Stimulated activated naive CD4-positive, alpha-beta T cell treated with Interleukin-2 at 50 U/mL for 16 hours (primary cell): ENCODE results near the gene CHPF.

Experiments
- DNase-seq: peaks from one replicate; lab custom pipeline; 2025; lab: John Stamatoyannopoulos, UW

The CHPF gene

DNA sequence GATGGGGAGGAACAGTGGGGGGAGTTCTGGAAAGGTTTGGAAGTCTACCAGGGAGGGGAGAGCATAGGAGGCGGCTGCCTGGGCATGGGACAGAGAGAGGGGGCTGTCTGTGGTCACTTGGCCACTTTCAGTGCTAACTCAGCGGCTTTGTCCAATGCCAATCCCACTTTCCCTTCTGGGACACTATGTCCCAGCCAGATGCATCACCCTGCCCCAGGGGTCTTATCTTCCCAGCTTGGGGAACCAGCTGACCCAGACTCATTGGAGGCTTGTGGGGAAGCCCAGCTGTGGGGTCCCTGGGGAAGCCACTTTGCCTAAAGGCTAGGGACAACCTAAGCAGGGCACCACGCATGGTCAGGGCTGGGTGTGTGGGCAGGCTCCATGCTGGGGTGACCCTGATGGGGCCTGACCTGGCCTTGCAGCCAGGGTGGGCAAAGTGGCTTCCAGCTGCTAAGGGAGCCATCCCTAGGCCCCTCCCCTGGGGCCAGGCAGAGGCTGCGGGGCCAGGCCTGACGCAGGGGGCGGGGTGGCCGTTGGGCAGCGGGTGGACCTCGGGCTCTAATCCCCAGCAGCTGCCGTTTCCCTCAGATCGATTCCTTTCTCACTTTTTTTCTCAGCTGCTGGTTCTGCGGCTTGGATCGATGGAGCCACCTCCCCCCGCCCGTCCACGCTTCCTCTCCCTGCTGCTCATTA is 30.9 kb downstream of the CHPF start:
- no peak for DNase-seq

DNA sequence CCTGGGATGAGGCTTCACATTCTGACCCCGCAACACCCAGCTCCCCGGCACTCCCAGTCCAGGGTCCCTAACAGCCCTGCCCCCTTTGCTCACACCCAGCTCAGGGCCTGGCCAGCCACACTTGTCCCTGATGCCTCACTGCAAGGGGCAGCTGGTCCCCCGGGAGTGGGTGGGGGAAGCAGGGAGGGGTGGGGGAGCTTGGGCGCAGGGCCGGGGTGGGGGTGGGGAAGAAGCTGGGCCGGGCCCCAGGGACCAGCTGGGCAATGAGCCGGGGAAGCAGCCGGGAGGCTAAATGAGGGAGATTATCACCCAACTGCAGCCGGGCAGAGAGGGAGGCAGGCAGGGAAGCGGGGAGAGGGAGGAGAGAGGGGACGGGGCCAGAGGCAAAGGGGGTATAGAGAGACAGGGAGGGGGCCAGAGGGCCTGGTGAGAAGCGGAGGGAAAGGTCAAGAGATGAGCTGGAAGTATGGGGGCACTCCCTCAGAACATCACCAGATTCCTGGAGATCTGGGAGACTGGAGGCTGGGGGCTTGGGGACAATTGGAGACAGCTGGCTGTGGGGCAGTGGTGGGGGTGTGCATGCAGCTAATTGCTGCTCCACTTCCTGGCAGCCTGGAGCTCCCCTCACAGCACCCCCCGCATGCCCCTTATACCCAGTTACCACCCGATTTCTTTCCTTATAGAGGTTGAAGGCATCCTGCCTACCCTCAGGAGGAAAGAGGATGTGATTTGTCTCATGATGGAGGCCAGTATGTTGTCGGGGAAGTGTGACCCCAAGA is 31.9 kb downstream of the CHPF start:
- DNase-seq: no peak

DNA sequence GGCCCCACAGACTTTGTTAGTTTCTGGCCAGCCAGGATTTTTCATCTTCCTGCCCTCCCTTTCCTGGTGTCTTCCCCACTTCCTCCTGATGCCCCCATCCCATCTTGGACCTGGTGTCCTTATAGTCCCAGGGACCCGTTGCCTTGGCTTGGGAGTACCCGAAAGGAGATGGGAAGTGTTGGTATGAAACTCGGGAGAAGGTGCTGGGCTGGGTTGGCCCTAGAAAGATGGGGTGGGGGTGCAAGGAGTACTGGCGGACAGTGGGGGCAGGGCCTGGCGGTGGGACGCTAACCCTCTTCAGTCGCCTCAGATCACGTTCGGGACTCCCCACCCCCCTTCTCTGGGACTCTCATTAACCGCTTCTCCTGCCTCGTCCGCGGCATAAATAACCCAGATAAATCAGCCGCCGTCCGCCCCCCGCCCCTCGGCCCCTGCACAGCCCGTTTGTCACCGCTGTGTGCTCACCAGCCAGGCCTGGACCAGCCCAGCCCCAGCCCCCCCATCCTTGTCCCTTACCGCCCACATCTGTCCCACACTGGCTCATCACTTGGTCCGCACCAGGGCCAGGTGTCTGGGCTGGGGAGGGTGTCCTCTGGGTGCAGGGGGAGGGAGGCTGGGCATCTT is 33.0 kb downstream of the CHPF start:
- DNase-seq: no peak

DNA sequence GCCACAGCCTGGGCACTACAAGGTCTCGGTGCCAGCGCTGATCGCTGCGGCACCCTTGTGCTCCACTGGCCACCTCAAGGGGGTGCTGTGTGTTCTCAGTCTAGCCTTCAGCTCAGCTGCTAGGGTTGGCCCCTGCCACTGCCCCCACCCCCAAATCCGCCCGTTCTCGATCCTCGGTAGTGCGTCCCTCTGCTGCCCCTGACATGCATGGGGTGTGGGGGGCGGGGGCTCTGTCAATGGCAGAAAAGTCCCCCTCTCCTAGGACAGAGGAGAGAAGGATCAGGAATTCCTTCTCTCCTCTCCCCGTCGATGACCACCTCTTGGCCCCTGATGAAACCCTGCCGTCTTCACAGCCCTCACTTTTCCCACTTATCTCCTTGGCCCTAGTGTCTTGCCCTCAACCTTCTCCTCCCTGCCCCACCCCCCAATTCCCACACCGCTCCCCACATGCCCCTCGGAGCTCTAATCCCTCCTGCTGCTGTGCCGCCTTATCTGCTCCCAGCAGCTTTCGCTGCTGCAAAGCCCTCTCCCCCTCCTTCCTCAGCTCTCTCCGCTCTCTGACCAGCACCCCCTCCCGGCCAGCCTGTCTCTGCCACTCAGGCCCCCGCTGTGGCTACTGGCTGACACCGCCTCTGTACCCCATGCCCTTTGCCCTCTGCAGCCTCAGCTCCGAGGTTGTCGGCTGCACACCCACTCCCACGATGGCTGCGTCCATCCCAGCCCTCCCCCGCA is 33.7 kb downstream of the CHPF start:
- DNase-seq: peak; percentile 39

DNA sequence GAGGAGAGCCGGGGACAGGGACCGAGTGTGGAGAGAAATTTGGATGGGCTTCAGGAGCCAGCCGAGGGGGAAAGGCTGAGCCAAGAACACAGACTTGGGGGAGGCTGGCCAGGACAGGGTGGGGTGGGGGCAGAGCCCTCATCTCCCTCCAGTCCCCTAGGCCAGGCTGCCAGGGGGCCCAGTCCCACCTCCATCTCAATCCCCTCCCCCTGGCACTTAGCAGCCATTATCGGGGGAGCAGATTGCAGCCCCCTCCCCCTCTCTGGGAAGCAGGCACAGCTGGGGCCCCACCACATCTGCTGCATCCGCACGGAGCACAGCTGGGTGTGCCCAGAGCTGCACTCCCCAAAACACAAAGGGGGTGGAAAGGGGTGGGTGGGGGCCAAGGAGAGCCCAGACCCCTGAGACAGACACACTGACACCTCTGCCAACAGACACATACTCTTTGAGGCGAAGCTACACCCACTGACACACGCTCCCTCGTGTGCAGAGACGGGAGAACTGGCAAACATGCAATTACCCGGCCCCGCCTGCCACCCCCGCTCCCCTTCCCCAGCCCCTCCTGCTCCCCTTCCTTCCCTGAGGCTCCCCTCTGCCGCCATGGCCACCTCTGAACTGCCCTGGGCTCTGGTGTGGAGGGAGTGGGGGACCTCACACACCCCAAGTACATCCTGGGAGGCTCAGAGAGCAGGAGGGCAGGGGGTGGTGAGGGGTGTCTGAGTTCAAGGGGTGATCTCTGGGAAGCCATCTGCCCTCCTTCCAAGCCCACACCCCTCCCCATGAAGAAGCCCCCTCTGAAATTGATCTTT is 34.4 kb downstream of the CHPF start:
- DNase-seq: no peak

DNA sequence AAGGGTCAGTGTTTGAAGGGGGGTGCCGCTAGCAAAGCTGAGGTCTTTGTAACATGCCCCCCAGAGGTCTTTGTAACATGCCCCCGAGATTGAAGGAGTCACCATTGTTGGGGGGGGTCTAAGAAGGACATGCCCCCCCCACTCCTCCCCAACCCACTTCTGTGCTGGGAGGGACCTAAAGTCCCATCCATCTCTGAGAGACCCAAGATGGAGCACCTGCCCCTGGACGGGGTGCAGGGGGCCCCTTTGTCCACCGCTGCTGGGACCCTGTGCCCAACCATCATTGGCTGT is 35.2 kb downstream of the CHPF start:
- no peak for DNase-seq

DNA sequence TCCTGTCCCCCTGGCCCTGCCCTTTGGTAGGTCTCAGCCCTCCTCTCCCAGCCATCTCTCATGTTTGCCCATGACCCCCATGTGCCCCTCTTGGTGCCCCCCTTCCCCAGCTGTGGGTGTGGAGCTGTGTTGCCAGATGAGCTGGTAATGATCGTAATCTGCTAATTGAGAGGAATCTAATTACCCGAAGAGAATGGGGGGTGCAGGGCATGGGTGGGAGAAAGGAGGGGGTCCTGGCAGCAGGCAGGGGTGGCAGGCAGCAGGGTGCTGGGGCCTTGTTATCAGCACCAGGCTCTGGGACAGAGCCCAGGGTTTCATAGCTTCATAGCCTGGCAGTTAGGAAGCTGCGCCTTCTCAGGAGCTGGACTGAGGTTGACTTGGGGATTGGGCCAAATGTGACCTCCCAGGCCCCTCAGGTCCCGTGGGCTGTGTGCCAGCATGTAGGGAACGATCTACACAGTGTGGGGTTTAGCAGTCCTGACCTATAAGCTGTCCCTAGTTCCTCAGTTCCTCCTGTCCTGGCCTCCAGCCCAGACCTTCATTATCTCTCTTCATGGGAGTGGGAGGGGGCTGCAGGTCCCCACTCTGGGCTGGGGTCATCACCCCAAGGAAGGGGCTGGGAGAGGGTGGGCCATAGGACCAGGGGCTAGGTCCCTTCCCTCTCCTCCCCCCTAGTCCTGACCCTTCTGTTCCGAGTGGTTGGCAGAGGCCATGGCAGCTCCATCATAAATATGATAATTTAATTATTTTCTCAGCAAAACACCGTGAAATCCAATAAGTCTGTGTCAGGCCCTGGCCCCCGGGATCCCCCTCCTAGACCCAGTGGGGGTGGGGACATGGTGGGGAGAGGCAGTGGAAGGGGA is 35.8 kb downstream of the CHPF start:
- no peak for DNase-seq

DNA sequence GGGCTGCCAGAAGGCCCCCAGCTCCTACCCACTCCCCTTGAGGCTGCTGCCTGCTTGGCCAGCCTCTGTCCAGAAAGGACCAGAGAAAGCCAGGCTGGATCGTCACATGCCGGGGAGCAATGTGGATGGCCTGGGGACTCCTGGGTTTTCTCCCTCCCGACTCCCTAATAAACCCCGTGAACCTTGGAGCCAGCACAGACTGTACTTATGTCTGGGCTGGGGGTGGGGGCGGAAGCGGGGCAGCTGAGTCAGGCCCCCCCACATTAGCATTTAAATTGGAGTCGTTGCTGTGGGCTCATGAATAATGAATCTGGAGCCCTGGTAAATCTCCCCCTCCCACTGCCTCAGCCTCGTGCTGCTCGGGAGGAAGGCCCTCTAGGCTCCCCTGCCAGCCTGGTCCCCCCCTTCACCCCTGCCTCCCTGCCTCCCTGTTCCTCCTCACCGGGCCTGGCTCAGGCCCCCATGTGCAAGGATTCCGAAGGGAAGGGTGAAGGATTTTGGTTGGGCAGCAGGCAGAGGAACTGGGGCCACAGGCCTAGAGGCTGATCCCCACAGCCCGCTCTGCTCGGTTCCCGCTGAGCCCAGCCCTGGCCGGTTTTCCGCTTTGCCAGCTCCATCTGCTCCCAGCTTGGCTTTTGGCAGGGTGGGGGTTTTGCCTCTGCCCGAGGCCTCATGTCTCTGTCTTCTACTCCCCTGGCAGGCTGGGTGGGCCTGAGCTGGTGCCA is 36.6 kb downstream of the CHPF start:
- no peak for DNase-seq

DNA sequence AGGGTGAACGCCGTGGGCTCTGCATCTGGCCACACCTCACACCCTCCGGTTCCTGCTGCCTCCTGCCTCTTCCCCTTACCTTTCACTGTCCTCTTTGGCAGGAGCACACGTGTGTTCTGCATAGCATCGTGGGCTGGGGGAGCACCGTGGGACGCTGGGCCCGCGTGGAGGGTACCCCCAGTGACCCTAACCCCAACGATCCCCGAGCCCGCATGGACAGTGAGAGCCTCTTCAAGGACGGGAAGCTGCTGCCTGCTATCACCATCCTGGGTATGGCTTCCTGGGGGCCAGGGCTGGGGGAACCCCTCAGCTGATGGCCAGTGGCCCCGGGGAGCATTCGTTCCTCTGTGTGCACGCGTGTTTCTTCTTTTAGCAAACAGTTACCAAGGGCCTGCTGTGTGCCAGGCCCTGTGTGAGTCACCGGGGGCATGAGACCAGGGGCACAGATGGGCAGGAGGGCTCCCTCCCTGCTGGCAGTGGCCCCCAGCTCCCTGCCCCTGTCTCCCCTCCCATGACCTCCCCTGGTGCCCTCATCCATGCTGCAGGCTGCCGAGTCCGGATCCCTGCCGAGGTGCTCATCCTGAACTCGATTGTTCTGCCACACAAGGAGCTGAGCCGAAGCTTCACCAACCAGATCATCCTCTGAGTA is 37.3 kb downstream of the CHPF start:
- no peak for DNase-seq

DNA sequence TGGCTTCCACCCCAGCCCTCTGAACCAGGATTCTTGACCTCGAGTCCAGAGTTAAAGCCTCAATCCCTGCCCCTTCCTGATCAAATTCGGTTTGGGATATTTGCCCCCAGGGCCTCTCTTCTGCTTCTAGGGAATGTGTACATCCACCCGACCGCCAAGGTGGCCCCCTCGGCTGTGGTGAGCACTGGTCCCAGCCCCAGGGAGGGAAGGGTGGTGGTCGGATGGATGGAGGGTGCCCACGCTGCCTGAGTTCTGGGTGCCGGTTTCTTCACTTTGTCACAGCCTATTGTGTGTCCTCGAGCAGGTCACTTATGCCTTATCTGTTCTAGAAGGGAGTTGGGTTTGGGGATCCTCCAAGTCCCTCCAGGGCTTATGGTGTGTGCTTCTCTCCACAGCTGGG is 38.0 kb downstream of the CHPF start:
- no peak for DNase-seq

DNA sequence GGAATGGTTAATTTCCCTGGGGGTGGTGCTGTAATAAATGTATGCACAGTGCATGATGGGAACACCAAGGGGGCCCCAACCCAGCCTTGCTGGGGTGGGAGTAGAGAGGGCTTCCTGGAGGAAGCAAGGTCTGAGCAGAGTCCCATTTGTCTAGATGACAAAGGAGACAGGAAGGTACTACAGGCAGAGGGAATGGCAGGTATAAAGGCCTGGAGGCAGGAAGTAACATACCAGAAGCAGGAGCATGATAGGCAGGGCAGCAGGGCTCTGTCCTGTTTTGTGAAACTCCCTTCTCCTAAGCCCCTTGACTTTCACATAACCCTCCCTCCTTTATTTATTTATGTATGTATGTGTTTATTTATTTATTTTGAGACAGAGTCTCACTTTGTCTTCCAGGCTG is 41.0 kb downstream of the CHPF start:
- no peak for DNase-seq

DNA sequence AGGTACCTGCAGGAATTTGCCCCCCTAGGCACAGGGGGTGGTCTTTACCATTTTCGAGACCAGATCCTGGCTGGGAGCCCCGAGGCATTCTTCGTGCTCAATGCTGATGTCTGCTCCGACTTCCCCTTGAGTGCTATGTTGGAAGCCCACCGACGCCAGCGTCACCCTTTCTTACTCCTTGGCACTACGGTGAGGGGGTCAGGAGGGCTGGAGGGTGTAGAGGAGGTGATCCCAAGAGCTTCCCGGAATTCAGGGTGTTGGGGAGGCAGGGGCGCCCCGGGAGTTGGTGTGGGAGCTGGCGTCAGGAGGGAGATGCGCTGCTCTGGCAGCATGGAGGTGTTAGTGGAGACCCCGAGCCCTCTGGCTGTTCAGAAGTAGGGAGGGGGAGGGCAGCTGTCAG is 41.8 kb downstream of the CHPF start:
- DNase-seq: no peak

DNA sequence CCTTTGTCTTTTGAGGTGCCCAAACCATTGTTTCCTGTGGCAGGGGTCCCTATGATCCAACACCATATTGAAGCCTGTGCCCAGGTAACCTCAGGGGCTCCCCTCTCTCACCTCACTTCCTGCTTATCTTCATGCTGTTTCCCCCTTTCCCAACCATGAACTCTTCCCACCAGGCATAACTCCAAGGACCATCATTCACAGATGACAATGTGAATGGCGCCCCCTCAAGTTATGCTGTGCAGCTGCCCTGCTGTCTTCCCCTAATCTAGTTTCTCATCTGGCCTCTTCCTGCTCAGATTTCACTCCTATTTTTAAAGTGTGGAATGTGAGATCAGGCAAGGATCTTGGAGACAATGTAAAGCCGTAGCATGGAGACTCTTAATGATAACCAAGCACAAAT is 43.5 kb downstream of the CHPF start:
- DNase-seq: no peak

DNA sequence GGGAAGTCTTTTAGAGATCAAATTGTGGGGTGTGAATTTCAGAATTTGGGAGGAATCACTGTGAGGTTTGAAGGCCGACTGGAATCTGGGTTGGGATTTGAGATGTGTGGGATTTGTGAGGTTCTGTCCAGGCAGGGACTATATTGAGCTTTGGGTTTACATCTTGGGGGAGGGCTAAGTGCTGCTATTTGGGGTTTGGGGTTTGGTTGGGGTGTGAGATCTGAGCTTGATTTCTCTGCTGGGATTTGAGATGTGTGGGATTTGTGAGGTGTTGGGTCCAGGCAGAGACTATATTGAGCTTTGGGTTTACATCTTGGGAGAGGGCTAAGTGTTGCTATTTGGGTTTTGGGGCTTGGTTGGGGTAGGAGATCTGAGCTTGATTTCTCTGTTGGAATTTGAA is 44.1 kb downstream of the CHPF start:
- DNase-seq: no peak

DNA sequence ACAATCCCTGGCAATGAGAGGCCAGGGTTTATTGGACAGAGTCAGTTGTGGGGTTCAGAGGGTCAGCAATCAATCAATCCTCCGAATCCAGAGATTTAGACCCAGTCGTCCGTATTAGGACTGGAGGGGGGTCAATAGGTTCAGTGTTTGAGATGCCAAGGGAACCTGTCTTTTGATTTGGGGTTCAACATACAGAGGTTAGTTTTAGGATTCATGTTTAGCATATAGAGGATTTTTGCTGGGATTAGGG is 44.6 kb downstream of the CHPF start:
- no peak for DNase-seq

DNA sequence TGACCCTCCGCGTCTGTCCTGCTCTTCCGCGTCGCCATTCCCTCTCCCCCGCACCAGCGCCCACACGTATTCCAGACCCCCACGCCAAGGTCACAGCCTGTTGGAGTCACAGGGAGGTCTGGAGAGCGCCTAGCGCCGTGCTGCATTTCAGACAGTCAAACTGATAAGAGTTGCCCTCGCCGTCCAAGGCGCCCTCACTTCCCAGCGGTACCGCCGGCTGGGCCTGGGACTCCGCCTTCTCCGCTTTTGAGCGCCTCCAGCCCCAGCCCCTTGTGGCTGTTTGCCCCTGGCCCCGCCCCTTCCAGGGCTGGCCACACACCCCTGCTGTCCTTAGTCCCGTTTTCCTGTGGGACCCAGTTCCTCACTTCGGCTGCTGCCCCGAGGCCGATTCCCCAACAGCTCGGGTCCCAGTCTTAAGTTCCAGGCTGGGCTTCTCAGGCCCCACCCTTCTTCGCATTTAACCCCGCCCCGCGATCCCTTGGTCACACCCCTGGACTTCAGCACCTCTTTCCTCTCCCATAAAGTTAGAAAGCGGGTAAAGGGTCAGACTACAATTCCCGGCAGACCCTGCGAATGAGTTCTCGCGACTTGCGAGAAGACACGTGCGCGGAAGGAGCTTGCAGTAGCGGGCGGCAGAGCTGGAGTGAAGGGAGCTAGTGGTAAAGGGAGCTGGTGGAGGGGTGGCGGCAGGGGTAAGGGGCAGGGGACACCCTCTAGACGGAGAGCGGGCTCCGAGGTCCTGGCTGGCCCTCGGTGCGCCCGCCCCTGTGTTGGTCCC is 45.1 kb downstream of the CHPF start, which contains the start of gene GMPPA:
TSS of gene GMPPA (plus strand) at position 612 of the 778 bp plus-strand sequence. CDS start 1,085 bp downstream, outside the sequence.
- peak; percentile 94 for DNase-seq

DNA sequence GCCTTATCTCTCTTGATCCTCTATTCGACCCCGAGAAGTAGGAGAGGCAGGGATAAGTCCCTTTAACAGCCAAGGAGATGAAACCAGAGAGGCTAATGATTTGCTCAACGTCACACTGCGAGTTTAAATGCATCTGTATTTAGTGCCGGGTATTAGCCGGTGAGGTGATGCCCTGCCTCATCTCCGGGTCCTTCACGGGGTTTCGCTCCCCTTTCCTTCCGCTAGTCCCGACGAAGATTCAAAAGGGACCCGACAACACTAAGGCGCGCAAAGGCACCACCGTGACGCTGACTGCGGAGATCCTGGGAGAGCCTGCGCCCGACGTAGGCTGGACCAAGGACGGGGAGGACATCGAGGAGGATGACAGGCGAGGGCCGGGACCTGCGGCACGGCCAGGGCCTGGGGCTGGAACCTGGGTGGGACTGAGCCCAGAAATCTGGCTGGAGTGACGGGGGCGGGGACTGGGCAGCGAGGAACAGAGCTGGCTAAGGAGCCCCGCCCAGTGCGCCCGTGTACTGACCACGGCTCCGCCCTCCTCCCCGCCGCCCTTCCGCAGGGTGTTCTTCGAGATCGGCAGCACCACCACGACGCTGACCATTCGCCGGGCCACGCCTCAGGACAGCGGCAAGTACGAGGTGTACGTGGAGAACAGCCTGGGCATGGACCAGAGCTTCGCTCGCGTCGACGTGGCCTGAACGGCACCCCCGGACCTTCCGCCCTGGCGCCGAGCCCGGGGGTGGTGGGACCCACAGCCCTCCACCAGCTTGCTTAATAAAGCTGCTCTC is 45.9 kb downstream of the CHPF start:
- DNase-seq: peak; percentile 29

DNA sequence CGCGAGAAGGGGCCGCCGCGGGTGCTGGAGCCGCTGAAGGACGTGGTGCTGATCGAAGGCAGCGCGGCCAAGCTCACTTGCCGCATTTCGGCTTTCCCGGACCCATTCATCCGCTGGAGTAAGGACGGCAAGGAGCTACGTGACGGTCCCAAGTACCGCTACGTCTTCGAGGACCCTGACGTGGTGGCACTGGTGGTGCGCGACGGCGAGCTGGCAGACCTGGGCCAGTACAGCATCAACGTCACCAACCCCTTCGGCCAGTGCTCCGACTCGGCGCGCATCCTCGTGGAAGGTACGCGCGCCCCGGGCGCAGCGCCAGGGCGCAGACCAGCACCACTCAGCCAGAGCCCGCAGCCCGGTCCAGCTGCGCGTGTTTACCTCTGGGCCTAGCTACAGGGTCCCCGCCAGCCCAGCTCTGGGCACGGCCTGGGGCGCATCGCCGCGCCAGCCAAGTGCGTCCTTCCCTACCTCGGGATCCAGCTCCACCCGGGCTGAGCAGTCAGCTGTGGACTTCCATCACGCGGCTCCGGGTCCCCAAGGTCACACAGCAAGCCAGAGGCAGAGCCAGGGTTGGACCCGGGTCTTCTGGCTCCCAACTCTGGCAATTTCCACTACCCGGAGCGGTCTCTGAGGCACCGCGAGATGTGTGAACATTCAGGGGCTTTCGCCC is 46.6 kb downstream of the CHPF start:
- DNase-seq: no peak
